Neural crest cell (in vitro differentiated cells): ENCODE measurements around the gene IFITM10. TPM values are rescaled to one million over a fixed set of nuclear protein-coding genes. Genes with fewer than 3 reads are reported as not detected.
A peak's percentile ranks its signal among the peaks of the same experiment; 100 is the strongest.

Experiments
- DNase-seq: peaks from one replicate; pipeline ENCODE4 v3.0.0; 2021; ENCODE audit warnings: low read depth, mixed read lengths, low spot score
- H3K27ac Mint-ChIP-seq: one replicate; pipeline ENCODE4 v1.8.0; 2021; ENCODE audit warnings: mild to moderate bottlenecking, mixed read lengths; ENCODE audit not compliant: unreplicated experiment
- H3K27me3 Mint-ChIP-seq: 2 replicates; pipeline ENCODE4 v1.8.0; 2021; ENCODE audit warnings: low read depth, mild to moderate bottlenecking, mixed read lengths
- H3K36me3 Mint-ChIP-seq: 2 replicates; pipeline ENCODE4 v1.8.0; 2021; ENCODE audit warnings: low read depth, mild to moderate bottlenecking, mixed read lengths
- H3K4me1 Mint-ChIP-seq: 2 replicates; pipeline ENCODE4 v1.8.0; 2021; ENCODE audit warnings: mixed read lengths
- H3K4me3 Mint-ChIP-seq: one replicate; pipeline ENCODE4 v1.8.0; 2021; ENCODE audit warnings: mild to moderate bottlenecking, mixed read lengths
- H3K9me3 Mint-ChIP-seq: 2 replicates; pipeline ENCODE4 v1.8.0; 2021; ENCODE audit warnings: mixed read lengths
- CTCF ChIP-seq: fragments of 200-600 bp; sonication (generic); conservative IDR thresholded peaks from 2 replicates; pipeline ENCODE4 v1.5.0; 2021; ENCODE audit warnings: antibody characterized with exemption, mild to moderate bottlenecking
- total RNA-seq: library from RNA; stranded (reverse); gene quantifications from 2 replicates; pipeline ENCODE4 v1.2.1, GENCODE V29; 2021

Gene IFITM10
- total RNA-seq, 1 donor from 2014 or later, result not detected

GRCh38 chr11:1776944-1777715, 26.7 kb upstream of the IFITM10 start:
- H3K27ac Mint-ChIP-seq, result no peak overlapping the region
- no peak for DNase-seq

GRCh38 chr11:1776331-1776851, 26.0 kb upstream of the IFITM10 start:
- no peak for TF ChIP-seq CTCF
- H3K4me1 Mint-ChIP-seq, result peaks cover 16% of the 10 kb centered on the region
- H3K9me3 Mint-ChIP-seq, result peaks cover 4% of the 10 kb centered on the region
- no peak overlapping the region for H3K27ac Mint-ChIP-seq
- DNase-seq, result no peak
- H3K27me3 Mint-ChIP-seq, result no peaks in the 10 kb centered on the region
- H3K4me3 Mint-ChIP-seq, result no peak overlapping the region
- H3K36me3 Mint-ChIP-seq, result no peaks in the 10 kb centered on the region

More at GRCh38 chr11:1776944-1777715, 26.7 kb upstream of the IFITM10 start:
- H3K4me3 Mint-ChIP-seq, result no peak overlapping the region
- peaks cover 4% of the 10 kb centered on the region for H3K9me3 Mint-ChIP-seq
- H3K4me1 Mint-ChIP-seq, result peaks cover 12% of the 10 kb centered on the region
- no peaks in the 10 kb centered on the region for H3K27me3 Mint-ChIP-seq
- no peaks in the 10 kb centered on the region for H3K36me3 Mint-ChIP-seq
- TF ChIP-seq CTCF, result no peak

GRCh38 chr11:1774886-1775285, 24.5 kb upstream of the IFITM10 start:
- no peak for DNase-seq
- H3K27me3 Mint-ChIP-seq, result no peaks in the 10 kb centered on the region

GRCh38 chr11:1773994-1774550, 23.7 kb upstream of the IFITM10 start:
- H3K9me3 Mint-ChIP-seq, result peaks cover 4% of the 10 kb centered on the region
- TF ChIP-seq CTCF, result no peak
- DNase-seq, result no peak
- no peak overlapping the region for H3K4me3 Mint-ChIP-seq
- peak overlapping the region; percentile 27 for H3K27ac Mint-ChIP-seq
- H3K36me3 Mint-ChIP-seq, result no peaks in the 10 kb centered on the region
- H3K27me3 Mint-ChIP-seq, result no peaks in the 10 kb centered on the region
- peaks cover 9% of the 10 kb centered on the region for H3K4me1 Mint-ChIP-seq

More at GRCh38 chr11:1774886-1775285, 24.5 kb upstream of the IFITM10 start:
- peaks cover 9% of the 10 kb centered on the region for H3K4me1 Mint-ChIP-seq
- no peak for TF ChIP-seq CTCF
- H3K9me3 Mint-ChIP-seq, result peaks cover 4% of the 10 kb centered on the region
- no peak overlapping the region for H3K4me3 Mint-ChIP-seq
- H3K27ac Mint-ChIP-seq, result no peak overlapping the region
- no peaks in the 10 kb centered on the region for H3K36me3 Mint-ChIP-seq

GRCh38 chr11:1773131-1773993, 23.0 kb upstream of the IFITM10 start:
- H3K9me3 Mint-ChIP-seq, result peaks cover 4% of the 10 kb centered on the region
- H3K4me3 Mint-ChIP-seq, result no peak overlapping the region
- TF ChIP-seq CTCF, result no peak
- H3K27ac Mint-ChIP-seq, result no peak overlapping the region
- H3K27me3 Mint-ChIP-seq, result no peaks in the 10 kb centered on the region
- H3K4me1 Mint-ChIP-seq, result peaks cover 9% of the 10 kb centered on the region
- H3K36me3 Mint-ChIP-seq, result no peaks in the 10 kb centered on the region
- DNase-seq, result no peak
